Upper lobe of left lung (tissue), 6 donors: Measurements from ENCODE around the gene SQOR. TPM values are rescaled to one million over a fixed set of nuclear protein-coding genes. Genes with fewer than 3 reads are reported as not detected.

Experiments used
- ATAC-seq, 2 donors: fragments of 200-7000 bp; cut with Tn5 transposase; one replicate each; pipeline ENCODE4 v1.9.1; 2022; ENCODE audit warnings: mild to moderate bottlenecking in 2 of 2, moderate library complexity in 2 of 2; ENCODE audit not compliant: low FRiP score in 2 of 2
- DNase-seq, 2 donors: peaks; one replicate each; pipeline ENCODE4 v3.0.0-alpha.2; 2019 to 2020
- H3K27ac ChIP-seq, 4 donors: fragments of 200-600 bp; sonication (generic); one replicate each; pipeline ENCODE4 v1.5.1; 2016 to 2019
- H3K27me3 ChIP-seq, 4 donors: fragments of 200-600 bp; sonication (generic); one replicate each; pipeline ENCODE4 v1.5.1; 2017 to 2019
- H3K36me3 ChIP-seq, 4 donors: fragments of 200-600 bp; sonication (generic); one replicate each; pipeline ENCODE4 v1.5.1; 2016 to 2019
- H3K4me1 ChIP-seq, 4 donors: fragments of 200-600 bp; sonication (generic); one replicate each; pipeline ENCODE4 v1.5.1; 2018 to 2019
- H3K4me3 ChIP-seq, 4 donors: fragments of 200-600 bp; sonication (generic); one replicate each; pipeline ENCODE4 v1.5.1; 2017 to 2019; ENCODE audit warnings: mild to moderate bottlenecking in 2 of 4, moderate library complexity in 1 of 4
- H3K9me3 ChIP-seq, 4 donors: fragments of 200-600 bp; sonication (generic); one replicate each; pipeline ENCODE4 v1.5.1; 2018 to 2019
- CTCF ChIP-seq, 6 experiments: fragments of 450-650 bp in 4 of 6; fragments of 200-600 bp in 2 of 6; sonication (generic) in 2 of 6; IDR thresholded peaks; one replicate each; pipeline ENCODE4 v1.5.1; 2016 to 2019; ENCODE audit warnings: antibody characterized with exemption in 6 of 6
- EP300 ChIP-seq, 4 donors: sonication (generic); formaldehyde crosslinking; IDR thresholded peaks; one replicate each; pipeline ENCODE4 v1.5.1; 2017; ENCODE audit warnings: antibody characterized with exemption in 4 of 4, control low read depth in 2 of 4
- POLR2A ChIP-seq, 4 donors: fragments of 450-650 bp; IDR thresholded peaks; one replicate each; pipeline ENCODE4 v1.5.1; 2016 to 2017; ENCODE audit warnings: antibody characterized with exemption in 4 of 4, mild to moderate bottlenecking in 2 of 4
- POLR2AphosphoS5 ChIP-seq, 2 donors: sonication (generic); formaldehyde crosslinking; IDR thresholded peaks; one replicate each; pipeline ENCODE4 v1.5.1; 2017; ENCODE audit warnings: antibody characterized with exemption in 2 of 2
- WGBS, 2 donors: methylation state at CpG; one replicate each; pipeline ENCODE4 v1.1.5; 2017 to 2018; 5-methylcytosine and 5-hydroxymethylcytosine counted together
- total RNA-seq, 6 donors: library from RNA; depleted of rRNA in 4 of 6; stranded (reverse); fragments of >200 nt in 4 of 6; gene quantifications; one replicate each; pipeline versions ENCODE4 v1.1.0 to v1.2.1, GENCODE V29; 2016 to 2021
- donor health status: DM: no; HTN: no; CAD: no; lungs with moderate emphysema.
- donor health status: DM: no; HTN: yes; CAD: no; lungs with severe emphysema.

The SQOR gene
- total RNA-seq, 6 donors from 2014 or later: 74.7 to 181 (median 110) TPM

- ATAC-seq: no peak
- peaks cover 0 to 5% (median 0%) of the 10 kb centered on the region in 4 donors for H3K4me1 ChIP-seq
- no peak overlapping the region for H3K27ac ChIP-seq
- peaks cover 6 to 28% (median 19%) of the 10 kb centered on the region in 4 donors for H3K36me3 ChIP-seq
- DNase-seq: no peak
- H3K4me3 ChIP-seq: no peak overlapping the region
- no peaks in the 10 kb centered on the region for H3K27me3 ChIP-seq
- TF ChIP-seq EP300 (IDR thresholded peaks at IDR 0.05) (no peak), CTCF (IDR thresholded peaks at IDR 0.05) (no peak), POLR2AphosphoS5 (IDR thresholded peaks at IDR 0.05) (no peak), POLR2A (IDR thresholded peaks at IDR 0.05) (no peak)
- WGBS, 2 donors: 85 to 94% methylated on average over 1 of the region's 1 CpG
- no peaks in the 10 kb centered on the region for H3K9me3 ChIP-seq
These were observed 28.0 kb upstream of the SQOR start for GRCh38 chr15:45606841-45607240.

DNA sequence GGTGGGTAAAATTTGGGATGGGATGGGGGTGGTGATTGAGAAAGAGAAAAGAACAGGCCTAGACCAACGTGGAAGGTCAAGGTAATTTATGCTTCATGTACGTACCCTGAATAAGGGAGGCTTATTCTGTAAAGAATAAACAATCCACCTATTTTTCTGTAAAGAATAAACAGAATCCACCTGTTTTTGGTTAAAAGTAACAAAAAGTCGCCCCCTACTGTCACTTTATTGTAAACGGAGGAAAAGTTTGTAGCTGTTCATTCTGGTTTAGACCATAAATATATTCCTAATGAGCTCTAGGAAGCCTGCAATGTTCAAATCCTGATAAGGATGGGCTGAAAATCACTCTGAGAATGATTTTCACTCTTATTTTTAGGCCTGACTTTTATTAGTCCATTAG is 23.5 kb upstream of the SQOR start:
- Histone ChIP-seq H3K27me3 (no peaks in the 10 kb centered on the region), H3K27ac (no peak overlapping the region), H3K4me3 (no peak overlapping the region), H3K36me3 (peaks cover 2 to 18% (median 11%) of the 10 kb centered on the region in 4 donors), H3K9me3 (no peaks in the 10 kb centered on the region), H3K4me1 (no peaks in the 10 kb centered on the region)
- WGBS, 2 donors: 31 to 33% methylated on average over 4 of the region's 4 CpGs
- ATAC-seq (no peak), DNase-seq (no peak)
- TF ChIP-seq CTCF (IDR thresholded peaks at IDR 0.05) (peak in 3 of 6 experiments; percentile 10 to 20 (median 17)), POLR2A (IDR thresholded peaks at IDR 0.05) (no peak)

DNA sequence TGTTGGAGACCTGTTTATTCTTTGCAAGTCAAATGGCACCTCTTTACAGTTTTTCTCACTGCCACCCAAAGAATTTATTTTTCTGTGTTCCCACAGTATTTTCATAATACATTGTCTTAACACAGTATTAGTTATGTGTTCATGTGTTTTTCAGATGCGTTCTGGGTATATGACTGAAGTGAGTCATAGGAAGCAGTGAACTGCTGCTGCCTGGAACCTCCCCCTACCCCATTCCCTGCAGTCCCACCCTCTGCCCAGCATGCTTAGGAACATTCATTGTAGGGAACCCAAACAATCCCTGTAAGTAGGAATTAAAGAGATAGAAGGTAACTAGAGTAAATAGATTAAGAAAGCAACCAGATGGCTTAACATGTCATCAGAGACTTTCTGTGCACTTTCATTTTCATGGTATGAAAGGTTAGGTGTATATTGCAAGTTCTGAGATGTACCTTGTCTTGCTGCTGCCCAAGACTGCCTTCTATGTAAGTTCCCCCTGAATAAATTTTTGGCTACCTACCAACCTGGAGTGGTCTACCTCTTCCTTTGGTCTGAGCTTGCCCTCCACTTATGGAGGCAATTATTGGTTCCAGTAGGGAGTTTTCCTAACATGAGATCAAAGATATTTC is 21.9 kb upstream of the SQOR start:
- WGBS, 2 donors: 52 to 79% methylated on average over 1 of the region's 1 CpG
- H3K9me3 ChIP-seq: no peaks in the 10 kb centered on the region

DNA sequence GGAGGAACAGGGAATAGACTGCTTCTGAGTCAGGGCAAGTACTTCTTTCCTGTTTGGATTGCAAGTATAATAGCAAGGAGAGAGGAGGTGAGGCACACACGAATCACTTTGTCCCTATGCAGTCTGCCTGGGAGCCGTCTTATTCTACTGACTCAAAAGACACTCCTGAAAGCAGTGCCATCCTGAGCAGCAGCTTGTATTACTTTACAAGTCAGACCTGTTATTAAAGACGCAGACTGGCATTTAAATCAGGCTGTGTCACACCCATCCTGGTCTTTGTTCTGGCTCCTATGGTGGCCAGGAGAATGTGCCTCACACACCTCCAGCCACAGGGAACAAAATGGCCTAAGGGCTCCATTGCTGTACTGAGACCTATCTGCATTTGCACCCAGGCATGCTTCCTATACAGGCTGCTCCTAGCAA is 17.9 kb upstream of the SQOR start:
- ATAC-seq (no peak), DNase-seq (no peak)
- no peak overlapping the region for H3K27ac ChIP-seq
- no peaks in the 10 kb centered on the region for H3K4me1 ChIP-seq
- TF ChIP-seq CTCF (IDR thresholded peaks at IDR 0.05): no peak
- 82 to 85% methylated on average over 3 of the region's 3 CpGs for WGBS, 2 donors
- H3K27me3 ChIP-seq: no peaks in the 10 kb centered on the region
- H3K36me3 ChIP-seq: no peaks in the 10 kb centered on the region
- no peak overlapping the region for H3K4me3 ChIP-seq
- H3K9me3 ChIP-seq: no peaks in the 10 kb centered on the region

More for the DNA sequence above, 21.9 kb upstream of the SQOR start:
- ATAC-seq: no peak
- Histone ChIP-seq H3K27ac (no peak overlapping the region), H3K27me3 (no peaks in the 10 kb centered on the region), H3K4me1 (no peaks in the 10 kb centered on the region), H3K36me3 (peaks cover 0 to 6% (median 2%) of the 10 kb centered on the region in 4 donors), H3K4me3 (no peak overlapping the region)
- TF ChIP-seq EP300 (IDR thresholded peaks at IDR 0.05) (no peak), CTCF (IDR thresholded peaks at IDR 0.05) (no peak), POLR2AphosphoS5 (IDR thresholded peaks at IDR 0.05) (no peak), POLR2A (IDR thresholded peaks at IDR 0.05) (no peak)
- no peak for DNase-seq

DNA sequence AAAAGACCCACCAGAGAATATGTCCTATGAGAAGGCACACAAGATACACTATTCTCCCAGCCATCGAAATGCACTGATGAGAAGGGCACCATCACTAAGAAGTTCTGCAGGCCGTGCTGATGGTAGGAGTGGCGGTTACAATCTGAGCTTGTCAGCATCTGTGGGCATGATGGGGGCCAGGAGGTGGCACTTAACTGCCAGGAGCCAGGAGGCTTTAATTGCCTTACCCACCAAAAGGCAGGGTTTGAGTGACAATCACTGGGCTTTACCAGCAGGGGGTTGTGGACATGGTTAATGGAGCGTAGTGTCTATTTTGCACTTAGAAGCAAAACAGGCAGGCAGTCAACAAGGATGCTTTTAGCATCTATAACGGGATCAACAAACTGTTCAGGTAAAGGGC is 16.0 kb upstream of the SQOR start:
- no peak for ATAC-seq
- H3K36me3 ChIP-seq: no peaks in the 10 kb centered on the region

More for the DNA sequence above, 16.0 kb upstream of the SQOR start:
- DNase-seq: no peak
- Histone ChIP-seq H3K27ac (no peak overlapping the region), H3K4me3 (no peak overlapping the region), H3K9me3 (no peaks in the 10 kb centered on the region), H3K4me1 (no peaks in the 10 kb centered on the region), H3K27me3 (no peaks in the 10 kb centered on the region)
- WGBS, 2 donors: 91 to 96% methylated on average over 5 of the region's 5 CpGs
- TF ChIP-seq CTCF (IDR thresholded peaks at IDR 0.05): no peak
- no peak for TF ChIP-seq POLR2A (IDR thresholded peaks at IDR 0.05)
- no peak for TF ChIP-seq POLR2AphosphoS5 (IDR thresholded peaks at IDR 0.05)
- TF ChIP-seq EP300 (IDR thresholded peaks at IDR 0.05): no peak
